ENCODE results near the gene ARRDC2. TPM values are rescaled to one million over a fixed set of nuclear protein-coding genes. Genes with fewer than 3 reads are reported as not detected.
"Not testable (repeated sequence)": the region's sequence is repeated elsewhere in the genome, so short reads cannot be mapped to it uniquely, and the experiment has no call there.

Gene ARRDC2
- total RNA-seq, 2 experiments from 2014 or later: 35.3 to 45.2 TPM

DNA sequence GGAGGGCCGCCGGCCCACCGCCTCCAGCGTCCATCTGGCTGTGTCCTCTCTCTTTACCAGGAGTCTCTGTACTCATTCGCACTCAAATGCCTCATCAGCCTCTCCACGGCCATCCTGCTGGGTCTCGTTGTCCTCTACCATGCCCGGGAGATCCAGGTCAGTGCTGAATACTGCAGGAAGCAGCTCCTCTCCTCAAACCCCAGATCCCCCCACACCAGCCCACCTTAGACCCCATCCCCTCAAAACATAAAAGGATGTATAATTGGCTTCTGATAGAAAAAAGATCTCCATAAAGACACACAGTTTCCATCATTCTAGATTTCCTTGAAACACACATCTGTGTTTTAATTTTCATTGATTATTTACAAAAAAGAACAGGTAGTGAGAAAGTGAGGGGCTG, 32.9 kb upstream of the ARRDC2 start:
- Mint-ChIP-seq H3K4me1 (peaks cover 3% of the 10 kb centered on the region), H3K27ac (no peak overlapping the region), H3K9me3 (ENCODE audit: low read depth) (no peaks in the 10 kb centered on the region), H3K27me3 (peaks cover 10% of the 10 kb centered on the region), H3K4me3 (no peak overlapping the region), H3K36me3 (no peaks in the 10 kb centered on the region)
- CTCF ChIA-PET: no interaction called here
- DNase-seq (no peak), ATAC-seq (no peak)

GRCh38 chr19:17977021-17977420, 30.9 kb upstream of the ARRDC2 start:
- Mint-ChIP-seq H3K27me3 (peaks cover 15% of the 10 kb centered on the region), H3K36me3 (no peaks in the 10 kb centered on the region), H3K9me3 (ENCODE audit: low read depth) (no peaks in the 10 kb centered on the region), H3K4me3 (no peak overlapping the region), H3K27ac (no peak overlapping the region), H3K4me1 (peaks cover 3% of the 10 kb centered on the region)
- CTCF ChIA-PET: interaction anchor here (1.6 kb wide), 1 partner anchor 39 kb away, joined by 4 read pairs; no protein-coding TSS in a partner anchor
- DNase-seq: no peak
- no peak for ATAC-seq

GRCh38 chr19:17977488-17977887, 30.5 kb upstream of the ARRDC2 start:
- no peak overlapping the region for H3K27ac Mint-ChIP-seq
- no peak for DNase-seq
- peaks cover 15% of the 10 kb centered on the region for H3K27me3 Mint-ChIP-seq
- H3K4me1 Mint-ChIP-seq: peaks cover 3% of the 10 kb centered on the region
- H3K9me3 Mint-ChIP-seq (ENCODE audit: low read depth): no peaks in the 10 kb centered on the region
- ATAC-seq: no peak
- no peaks in the 10 kb centered on the region for H3K36me3 Mint-ChIP-seq
- CTCF ChIA-PET: interaction anchor here (1.3 to 1.7 kb wide), 3 partner anchors 20 to 79 kb away, joined by 3 to 4 read pairs (median 4); no protein-coding TSS in a partner anchor
- H3K4me3 Mint-ChIP-seq: no peak overlapping the region

DNA sequence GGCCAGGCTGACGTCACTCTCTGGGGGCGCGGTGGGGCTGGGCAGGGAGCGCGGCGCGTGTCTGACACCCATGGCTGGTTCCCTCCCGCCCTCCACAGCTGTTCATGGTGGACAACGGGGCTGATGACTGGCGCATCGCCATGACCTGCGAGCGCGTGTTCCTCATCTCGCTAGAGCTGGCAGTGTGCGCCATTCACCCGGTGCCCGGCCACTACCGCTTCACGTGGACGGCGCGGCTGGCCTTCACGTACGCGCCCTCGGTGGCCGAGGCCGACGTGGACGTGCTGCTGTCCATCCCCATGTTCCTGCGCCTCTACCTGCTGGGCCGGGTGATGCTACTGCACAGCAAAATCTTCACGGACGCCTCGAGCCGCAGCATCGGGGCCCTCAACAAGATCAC, 26.4 kb upstream of the ARRDC2 start:
- H3K27me3 Mint-ChIP-seq: peaks cover 15% of the 10 kb centered on the region

DNA sequence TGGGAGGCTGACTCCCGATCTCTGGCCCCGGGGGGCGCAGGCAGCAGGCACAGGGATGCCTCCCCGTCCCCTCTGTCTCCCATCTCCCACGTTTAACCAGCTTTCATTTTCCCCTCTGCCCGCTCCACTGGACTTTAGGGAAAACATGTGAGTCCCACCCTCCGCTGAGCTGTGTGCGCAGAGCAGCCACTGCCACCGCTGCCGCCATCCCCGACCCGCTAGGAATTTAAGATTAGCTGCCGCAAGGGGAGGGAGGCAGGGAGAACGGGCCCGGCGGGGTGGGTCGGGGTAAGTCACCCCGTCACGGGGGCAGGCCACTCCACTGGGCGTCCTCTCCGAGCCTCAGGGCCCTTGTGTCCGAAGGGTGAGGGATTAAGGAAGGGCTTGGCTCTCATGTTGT, 25.5 kb upstream of the ARRDC2 start:
- no peak overlapping the region for H3K27ac Mint-ChIP-seq
- ATAC-seq (no peak), DNase-seq (no peak)
- H3K36me3 Mint-ChIP-seq: no peaks in the 10 kb centered on the region
- CTCF ChIA-PET: interaction anchor here (1.0 kb wide), 1 partner anchor 14 kb away, joined by 3 read pairs; no protein-coding TSS in a partner anchor
- peaks cover 15% of the 10 kb centered on the region for H3K27me3 Mint-ChIP-seq
- H3K4me3 Mint-ChIP-seq: no peak overlapping the region
- no peaks in the 10 kb centered on the region for H3K9me3 Mint-ChIP-seq (ENCODE audit: low read depth)
- peaks cover 3% of the 10 kb centered on the region for H3K4me1 Mint-ChIP-seq

More for the DNA sequence above, 26.4 kb upstream of the ARRDC2 start:
- ATAC-seq: no peak
- H3K36me3 Mint-ChIP-seq: no peaks in the 10 kb centered on the region
- H3K4me3 Mint-ChIP-seq: no peak overlapping the region
- no peak for DNase-seq
- CTCF ChIA-PET: interaction anchor here (1.0 kb wide), 1 partner anchor 15 kb away, joined by 3 read pairs; no protein-coding TSS in a partner anchor
- H3K27ac Mint-ChIP-seq: no peak overlapping the region
- H3K9me3 Mint-ChIP-seq (ENCODE audit: low read depth): no peaks in the 10 kb centered on the region
- peaks cover 3% of the 10 kb centered on the region for H3K4me1 Mint-ChIP-seq

GRCh38 chr19:17985037-17985818, 22.7 kb upstream of the ARRDC2 start:
- H3K27ac Mint-ChIP-seq: no peak overlapping the region
- CTCF ChIA-PET: no interaction called here

GRCh38 chr19:17986569-17986968, 21.4 kb upstream of the ARRDC2 start:
- H3K27ac Mint-ChIP-seq; ATAC-seq; CTCF ChIA-PET; H3K4me1 Mint-ChIP-seq; DNase-seq; H3K4me3 Mint-ChIP-seq; H3K36me3 Mint-ChIP-seq; H3K9me3 Mint-ChIP-seq (ENCODE audit: low read depth); H3K27me3 Mint-ChIP-seq: not testable (repeated sequence)

More at GRCh38 chr19:17985037-17985818, 22.7 kb upstream of the ARRDC2 start:
- DNase-seq (no peak), ATAC-seq (no peak)
- Mint-ChIP-seq H3K4me1 (no peaks in the 10 kb centered on the region), H3K4me3 (no peak overlapping the region), H3K27me3 (peaks cover 4% of the 10 kb centered on the region), H3K36me3 (no peaks in the 10 kb centered on the region), H3K9me3 (ENCODE audit: low read depth) (no peaks in the 10 kb centered on the region)

DNA sequence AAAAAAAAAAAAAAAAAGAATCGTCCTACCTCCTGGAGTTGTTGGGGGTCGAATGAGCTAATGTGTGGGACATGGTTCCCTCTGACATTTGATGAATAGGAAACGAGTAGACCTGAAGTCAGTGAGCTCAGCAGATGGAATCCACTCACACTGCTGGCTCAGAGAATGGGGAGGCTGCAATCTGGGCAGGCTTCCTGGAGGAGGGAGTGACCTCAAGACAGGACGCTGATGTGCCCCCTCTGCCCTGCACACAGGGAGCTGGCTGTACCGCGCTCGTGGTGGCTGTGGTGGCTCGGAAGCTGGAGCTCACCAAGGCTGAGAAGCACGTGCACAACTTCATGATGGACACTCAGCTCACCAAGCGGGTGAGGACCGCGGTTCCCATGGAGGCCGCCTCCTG, 19.8 kb upstream of the ARRDC2 start:
- CTCF ChIA-PET: interaction anchor here (1.8 kb wide), 1 partner anchor 10 kb away, joined by 5 read pairs; no protein-coding TSS in a partner anchor
- no peaks in the 10 kb centered on the region for H3K4me1 Mint-ChIP-seq
- no peak overlapping the region for H3K27ac Mint-ChIP-seq
- H3K36me3 Mint-ChIP-seq: no peaks in the 10 kb centered on the region
- no peaks in the 10 kb centered on the region for H3K9me3 Mint-ChIP-seq (ENCODE audit: low read depth)
- ATAC-seq: no peak
- H3K27me3 Mint-ChIP-seq: no peaks in the 10 kb centered on the region
- no peak overlapping the region for H3K4me3 Mint-ChIP-seq
- no peak for DNase-seq

- Mint-ChIP-seq H3K36me3 (no peaks in the 10 kb centered on the region), H3K27ac (no peak overlapping the region), H3K4me1 (no peaks in the 10 kb centered on the region), H3K9me3 (ENCODE audit: low read depth) (no peaks in the 10 kb centered on the region), H3K27me3 (peaks cover 1% of the 10 kb centered on the region), H3K4me3 (no peak overlapping the region)
- no peak for DNase-seq
- ATAC-seq: no peak
- CTCF ChIA-PET: interaction anchor here (1.8 kb wide), 1 partner anchor 8 kb away, joined by 5 read pairs; no protein-coding TSS in a partner anchor
Observed at GRCh38 chr19:17989425-17990094, 18.4 kb upstream of the ARRDC2 start.

GRCh38 chr19:17993076-17993813, 14.7 kb upstream of the ARRDC2 start:
- Mint-ChIP-seq H3K9me3 (ENCODE audit: low read depth) (no peaks in the 10 kb centered on the region), H3K27ac (no peak overlapping the region), H3K36me3 (no peaks in the 10 kb centered on the region), H3K4me3 (no peak overlapping the region), H3K27me3 (peaks cover 5% of the 10 kb centered on the region), H3K4me1 (peaks cover 2% of the 10 kb centered on the region)
- no peak for ATAC-seq
- DNase-seq: no peak
- CTCF ChIA-PET: interaction anchor here (1.1 to 12.0 kb wide), 7 partner anchors 14 to 134 kb away, joined by 4 to 301 read pairs (median 7); partner anchors contain the start of genes CCDC124, KCNN1 and RPL18A

GRCh38 chr19:17996826-17997316, 11.1 kb upstream of the ARRDC2 start:
- ATAC-seq: peak; percentile 50
- no peak overlapping the region for H3K27ac Mint-ChIP-seq
- CTCF ChIA-PET: interaction anchor here (0.5 to 12.0 kb wide), 18 partner anchors 11 to 570 kb away, joined by 3 to 301 read pairs (median 5); partner anchors contain the start of genes ARRDC2, CCDC124, KCNN1 and RPL18A
- H3K36me3 Mint-ChIP-seq: no peaks in the 10 kb centered on the region
- peaks cover 15% of the 10 kb centered on the region for H3K4me1 Mint-ChIP-seq
- H3K4me3 Mint-ChIP-seq: no peak overlapping the region
- peak; percentile 89 for DNase-seq
- peaks cover 5% of the 10 kb centered on the region for H3K27me3 Mint-ChIP-seq
- no peaks in the 10 kb centered on the region for H3K9me3 Mint-ChIP-seq (ENCODE audit: low read depth)

GRCh38 chr19:17997969-17998826, 9.8 kb upstream of the ARRDC2 start:
- H3K36me3 Mint-ChIP-seq: no peaks in the 10 kb centered on the region
- no peak overlapping the region for H3K27ac Mint-ChIP-seq
- no peaks in the 10 kb centered on the region for H3K9me3 Mint-ChIP-seq (ENCODE audit: low read depth)
- H3K4me1 Mint-ChIP-seq: peaks cover 23% of the 10 kb centered on the region
- no peak overlapping the region for H3K4me3 Mint-ChIP-seq
- DNase-seq: no peak
- H3K27me3 Mint-ChIP-seq: peaks cover 5% of the 10 kb centered on the region
- no peak for ATAC-seq
- CTCF ChIA-PET: interaction anchor here (0.6 to 12.0 kb wide), 17 partner anchors 10 to 143 kb away, joined by 3 to 301 read pairs (median 5); partner anchors contain the start of genes ARRDC2, CCDC124, KCNN1 and RPL18A

Data from activated CD8-positive, alpha-beta memory T cell treated with anti-CD3 and anti-CD28 coated beads, Interleukin-2, amount 10 ng/mL, durations not matched to agents 7 days and 5 days (primary cell).